Astrocyte of the cerebellum (primary cell): ENCODE results near the gene TBC1D25.
A peak's percentile ranks its signal among the peaks of the same experiment; 100 is the strongest.

Experiments used
- DNase-seq: peaks from one replicate; pipeline ENCODE4 v3.0.0-alpha.2; 2011; ENCODE audit warnings: low read depth
- H3K4me3 ChIP-seq: 2 replicates; pipeline ENCODE4 v1.5.1; 2011; ENCODE audit warnings: mild to moderate bottlenecking, low read depth, low read length, moderate library complexity
- in situ Hi-C: cut with HindIII; loops from 2 replicates; pipeline ENCODE4 v1.10.0; 2017; ENCODE audit warnings: low sequenced_read_pairs
- TF ChIP-seq, protein P1 (sequence below): IDR thresholded peaks from 2 replicates; pipeline ENCODE4 v1.5.1; 2012; ENCODE audit warnings: low read length, low read depth, moderate library complexity, mild to moderate bottlenecking; ENCODE audit errors: missing control alignments

The TBC1D25 gene

DNA sequence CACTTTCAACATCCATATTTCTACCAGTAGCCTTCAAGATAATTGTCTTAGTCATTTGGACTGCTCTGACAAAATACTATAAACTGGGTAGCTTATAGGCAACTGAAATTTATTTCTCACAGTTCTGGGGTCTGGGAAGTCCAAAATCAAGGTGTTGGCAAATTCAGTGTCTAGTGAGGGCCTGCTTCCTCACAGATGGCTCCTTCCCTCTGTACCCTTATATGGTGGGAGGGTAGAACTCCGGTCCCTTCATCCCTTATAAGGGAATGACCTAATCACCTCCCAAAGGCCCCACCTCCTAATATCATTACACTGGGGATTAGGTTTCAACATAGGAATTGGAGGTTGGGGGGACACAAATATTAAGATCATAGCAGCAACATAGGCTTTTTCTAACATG lies 7.4 kb upstream of the TBC1D25 start:
- no peak overlapping the region for H3K4me3 ChIP-seq
- TF ChIP-seq, protein P1, sequence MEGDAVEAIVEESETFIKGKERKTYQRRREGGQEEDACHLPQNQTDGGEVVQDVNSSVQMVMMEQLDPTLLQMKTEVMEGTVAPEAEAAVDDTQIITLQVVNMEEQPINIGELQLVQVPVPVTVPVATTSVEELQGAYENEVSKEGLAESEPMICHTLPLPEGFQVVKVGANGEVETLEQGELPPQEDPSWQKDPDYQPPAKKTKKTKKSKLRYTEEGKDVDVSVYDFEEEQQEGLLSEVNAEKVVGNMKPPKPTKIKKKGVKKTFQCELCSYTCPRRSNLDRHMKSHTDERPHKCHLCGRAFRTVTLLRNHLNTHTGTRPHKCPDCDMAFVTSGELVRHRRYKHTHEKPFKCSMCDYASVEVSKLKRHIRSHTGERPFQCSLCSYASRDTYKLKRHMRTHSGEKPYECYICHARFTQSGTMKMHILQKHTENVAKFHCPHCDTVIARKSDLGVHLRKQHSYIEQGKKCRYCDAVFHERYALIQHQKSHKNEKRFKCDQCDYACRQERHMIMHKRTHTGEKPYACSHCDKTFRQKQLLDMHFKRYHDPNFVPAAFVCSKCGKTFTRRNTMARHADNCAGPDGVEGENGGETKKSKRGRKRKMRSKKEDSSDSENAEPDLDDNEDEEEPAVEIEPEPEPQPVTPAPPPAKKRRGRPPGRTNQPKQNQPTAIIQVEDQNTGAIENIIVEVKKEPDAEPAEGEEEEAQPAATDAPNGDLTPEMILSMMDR: no peak
- DNase-seq: no peak
- in situ Hi-C loops: no loop called here

- in situ Hi-C loops: no loop called here
- H3K4me3 ChIP-seq: no peak overlapping the region
- TF ChIP-seq, protein P1: no peak
- DNase-seq: no peak
These were observed 6.3 kb upstream of the TBC1D25 start for GRCh38 chrX:48533165-48533564.

GRCh38 chrX:48538641-48539344 lies 721 bp upstream of the TBC1D25 start:
- H3K4me3 ChIP-seq: peak overlapping the region; percentile 62
- in situ Hi-C loops: no loop called here
- no peak for DNase-seq
- TF ChIP-seq, protein P1: no peak

GRCh38 chrX:48540028-48540375 lies 488 bp downstream of the TBC1D25 start:
- in situ Hi-C loops: no loop called here
- TF ChIP-seq, protein P1: no peak
- peak overlapping the region; percentile 62 for H3K4me3 ChIP-seq
- no peak for DNase-seq

GRCh38 chrX:48540480-48540879 lies 966 bp downstream of the TBC1D25 start:
- DNase-seq: no peak
- in situ Hi-C loops: no loop called here
- peak overlapping the region; percentile 62 for H3K4me3 ChIP-seq
- TF ChIP-seq, protein P1: no peak

- in situ Hi-C loops: no loop called here
- TF ChIP-seq, protein P1: no peak
These were observed 1.8 kb downstream of the TBC1D25 start for GRCh38 chrX:48541140-48541814.

More at GRCh38 chrX:48541140-48541814, 1.8 kb downstream of the TBC1D25 start:
- no peak for DNase-seq
- H3K4me3 ChIP-seq: no peak overlapping the region
